HepG2 (cell line): ENCODE measurements around the gene MROH2A.

Experiments
- ARNT ChIP-seq: fragments of 450-650 bp; IDR thresholded peaks from 2 replicates; pipeline ENCODE4 v1.6.1; 2017
- CHD2 ChIP-seq: IDR thresholded peaks from 2 replicates; pipeline ENCODE4 v1.6.1; 2011; ENCODE audit warnings: low read depth, low read length, improper control_type of control experiment
- ZFX ChIP-seq: sonication (generic); formaldehyde crosslinking; IDR thresholded peaks from 2 replicates; pipeline ENCODE4 v1.4.0; 2020; ENCODE audit warnings: mild to moderate bottlenecking, low read depth, missing genetic modification reagents, moderate library complexity

- no peak for TF ChIP-seq CHD2
- TF ChIP-seq ARNT: no peak
- no peak for TF ChIP-seq ZFX (CRISPR knock-in tag)
Measured at GRCh38 chr2:233758141-233758540, 20.0 kb upstream of the MROH2A start.
